HG03175 (cell line): Measurements from ENCODE around the gene RARRES2.
"Not testable (repeated sequence)": the region's sequence is repeated elsewhere in the genome, so short reads cannot be mapped to it uniquely, and the experiment has no call there.

ENCODE experiments used
- ATAC-seq: cut with Tn5 transposase; IDR thresholded peaks from one replicate; pipeline ENCODE4 v1.9.1; 2021; ENCODE audit warnings: mild to moderate bottlenecking, moderate library complexity; ENCODE audit not compliant: unreplicated experiment

Gene RARRES2

DNA sequence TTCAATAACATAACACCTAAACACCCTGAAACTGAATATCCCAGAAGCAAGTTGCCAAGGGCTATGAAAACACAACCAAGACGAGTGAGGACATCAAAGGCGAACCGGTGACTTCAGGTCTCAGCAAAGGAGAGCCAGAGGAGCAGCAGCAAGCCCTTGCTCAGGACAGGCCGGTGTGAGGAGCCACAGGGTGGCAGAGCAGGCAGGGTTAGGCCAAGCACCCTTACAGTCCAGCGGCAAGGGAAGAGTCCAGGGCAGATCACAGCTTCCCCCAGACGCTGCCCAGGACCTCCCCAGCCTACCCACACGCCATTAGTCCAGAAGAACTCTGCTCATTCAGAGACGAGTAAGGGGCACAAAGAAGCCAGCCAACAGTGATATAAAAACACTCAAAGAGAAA lies 45.8 kb downstream of the RARRES2 start:
- not testable (repeated sequence) for ATAC-seq

DNA sequence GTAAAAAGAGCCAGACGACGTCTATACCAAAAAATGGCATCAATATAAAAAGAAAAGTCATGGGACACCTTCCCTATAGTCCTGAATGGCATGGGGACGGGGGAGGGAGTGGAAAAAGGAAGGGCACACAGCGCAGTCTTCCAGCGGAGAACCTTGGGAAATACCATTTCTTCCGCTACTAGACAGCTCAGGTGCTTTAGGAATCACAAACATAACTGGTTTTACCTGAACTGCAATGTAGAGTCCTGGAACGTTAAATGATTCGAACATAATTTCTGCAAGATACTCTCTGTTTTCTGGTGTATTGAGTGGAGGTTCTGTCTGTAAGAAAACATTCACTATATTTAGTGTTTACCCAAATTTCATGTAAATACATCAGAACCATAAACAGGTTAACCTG lies 46.4 kb downstream of the RARRES2 start:
- not testable (repeated sequence) for ATAC-seq

DNA sequence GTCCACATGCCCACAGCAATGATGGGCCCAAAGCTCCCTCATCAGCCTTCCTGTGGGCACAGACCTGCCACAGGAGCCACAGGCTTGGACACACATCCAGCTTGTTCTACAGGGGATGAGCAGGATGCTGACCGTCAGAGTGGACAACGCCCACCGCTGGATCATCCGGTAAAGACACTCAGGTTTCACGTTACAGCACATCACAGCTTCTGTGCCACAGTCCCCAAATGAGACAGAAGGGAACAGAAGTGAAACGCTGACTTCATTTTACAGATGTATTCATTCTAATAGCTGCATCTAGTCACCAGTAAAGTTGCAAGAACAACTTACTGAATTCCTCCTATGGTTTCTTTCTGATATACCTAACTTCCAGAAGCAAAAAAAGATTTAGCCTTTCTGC lies 51.1 kb downstream of the RARRES2 start:
- not testable (repeated sequence) for ATAC-seq

DNA sequence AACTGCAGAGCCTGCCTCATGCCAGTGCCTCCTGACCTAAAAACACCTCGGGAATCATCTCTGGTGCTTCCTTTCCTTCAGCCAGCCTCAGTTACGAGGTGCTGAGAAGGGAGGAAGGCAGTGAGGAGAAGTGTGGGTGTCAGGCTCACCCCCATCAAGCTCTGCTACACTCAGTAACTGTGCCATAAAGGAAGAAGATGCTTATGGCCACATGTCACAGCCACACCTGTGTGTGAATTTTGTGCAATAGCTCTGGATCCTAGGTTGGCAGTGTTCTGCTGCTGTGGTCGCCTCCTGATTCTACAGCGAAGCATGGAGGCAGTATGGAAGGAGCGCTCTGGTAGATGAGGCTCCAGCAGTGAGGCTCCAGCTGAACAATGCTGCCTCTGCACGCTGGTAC lies 52.6 kb downstream of the RARRES2 start:
- not testable (repeated sequence) for ATAC-seq
